OCI-M1 (cell line): ENCODE data around the gene MTRFR.
A peak's percentile ranks its signal among the peaks of the same experiment; 100 is the strongest.

Experiments
- DNase-seq: peaks from one replicate; lab custom pipeline; 2025; lab: John Stamatoyannopoulos, UW

MTRFR gene

GRCh38 chr12:123270214-123271000 is 37.2 kb downstream of the MTRFR start:
- DNase-seq: peak; percentile 48

- DNase-seq: peak; percentile 78
Measured at GRCh38 chr12:123271001-123271668, 37.9 kb downstream of the MTRFR start.

GRCh38 chr12:123273166-123273565 is 39.9 kb downstream of the MTRFR start:
- DNase-seq: no peak

- DNase-seq: peak; percentile 81
Measured at GRCh38 chr12:123278101-123278627, 44.9 kb downstream of the MTRFR start.

- DNase-seq: no peak
Measured at GRCh38 chr12:123280971-123281370, 47.7 kb downstream of the MTRFR start.

- no peak for DNase-seq
Measured at GRCh38 chr12:123282111-123282510, 48.9 kb downstream of the MTRFR start.

GRCh38 chr12:123283461-123283860 is 50.2 kb downstream of the MTRFR start:
- DNase-seq: no peak

- DNase-seq: no peak
Measured at GRCh38 chr12:123284669-123285068, 51.4 kb downstream of the MTRFR start.

- DNase-seq: no peak
Measured at GRCh38 chr12:123286652-123287373, 53.6 kb downstream of the MTRFR start.

- no peak for DNase-seq
Measured at GRCh38 chr12:123288751-123289346, 55.6 kb downstream of the MTRFR start.

GRCh38 chr12:123289911-123290310 is 56.7 kb downstream of the MTRFR start:
- no peak for DNase-seq

GRCh38 chr12:123293178-123293760 is 60.0 kb downstream of the MTRFR start:
- DNase-seq: no peak

- no peak for DNase-seq
Measured at GRCh38 chr12:123305136-123305535, 71.9 kb downstream of the MTRFR start.

- no peak for DNase-seq
Measured at GRCh38 chr12:123306200-123306599, 73.0 kb downstream of the MTRFR start.
